Stimulated activated CD4-positive, alpha-beta T cell treated with anti-CD3 and anti-CD28 coated beads, Interleukin-4, amount 100 ng/mL, for 4 hours (primary cell): Measurements from ENCODE around the gene SORCS2.

Source experiments
- DNase-seq, 2 experiments: peaks; one replicate each; pipeline ENCODE4 v3.0.0-alpha.2; 2020

Gene SORCS2

DNA sequence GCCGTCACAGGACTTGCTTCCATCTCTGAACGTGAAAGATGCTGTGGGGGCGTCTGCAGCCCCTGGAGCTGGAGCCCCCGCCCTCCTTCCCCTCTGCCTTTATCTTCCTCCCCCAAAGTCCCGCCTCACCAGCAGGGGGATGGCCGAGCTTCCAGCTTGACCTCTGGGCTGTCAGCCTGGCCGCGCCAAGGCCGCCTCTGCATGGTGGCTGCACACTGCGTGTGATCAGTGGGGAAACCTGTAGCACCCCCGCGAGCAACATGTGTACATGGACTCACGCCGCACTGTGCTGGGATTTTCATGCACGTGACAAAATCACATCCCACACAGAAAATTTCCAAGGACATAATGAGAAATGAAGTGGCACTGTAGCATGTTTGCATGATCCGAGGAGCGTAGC lies 268.9 kb downstream of the SORCS2 start:
- DNase-seq = no peak

DNA sequence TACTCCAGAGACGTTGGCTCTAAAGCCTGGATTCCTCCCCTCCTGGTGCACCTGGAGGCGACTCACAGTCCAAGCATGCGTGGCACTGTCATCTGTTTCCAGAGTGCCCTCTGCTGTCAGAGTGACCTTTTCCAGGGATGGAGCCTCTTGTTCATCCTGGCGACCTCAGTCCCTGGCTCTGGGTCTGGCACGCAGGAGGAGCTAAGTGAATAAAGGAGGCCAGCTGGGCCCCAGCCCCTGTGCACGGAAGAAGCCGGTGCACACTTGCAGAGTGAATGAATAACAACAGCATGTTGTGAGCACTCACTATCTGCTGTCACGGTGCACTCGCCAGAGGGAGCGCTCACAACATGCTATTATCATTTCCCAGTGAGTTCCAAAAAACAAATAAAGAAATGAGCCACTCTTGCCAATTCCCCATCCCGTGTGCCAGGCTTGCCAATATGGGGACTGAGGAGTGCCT lies 270.2 kb downstream of the SORCS2 start:
- no peak for DNase-seq

- no peak for DNase-seq
These were observed 271.4 kb downstream of the SORCS2 start for GRCh38 chr4:7463566-7464258.

DNA sequence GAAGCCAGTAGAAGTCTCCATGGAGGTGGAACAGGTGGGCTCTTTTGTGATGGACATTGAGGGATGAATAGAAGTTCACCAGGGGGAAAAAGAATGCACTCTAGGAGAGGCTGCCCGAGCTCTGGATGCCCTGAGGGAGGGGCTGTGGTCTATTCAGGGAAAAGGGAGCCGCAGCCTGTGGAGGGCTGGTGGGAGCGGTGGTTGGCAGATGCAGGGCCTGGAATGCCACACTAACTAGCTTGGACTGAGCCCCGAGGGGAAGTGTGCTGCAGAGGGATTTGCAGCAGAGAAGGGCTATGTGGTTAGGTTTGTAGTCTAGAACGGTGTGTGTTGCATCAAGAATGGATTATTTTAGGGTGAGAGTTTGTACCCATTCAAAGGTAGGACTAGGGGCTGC lies 271.9 kb downstream of the SORCS2 start:
- DNase-seq = no peak

GRCh38 chr4:7465017-7465416 lies 272.7 kb downstream of the SORCS2 start:
- DNase-seq = no peak

GRCh38 chr4:7466215-7466614 lies 273.9 kb downstream of the SORCS2 start:
- DNase-seq = no peak

GRCh38 chr4:7466904-7467303 lies 274.6 kb downstream of the SORCS2 start:
- no peak for DNase-seq

DNA sequence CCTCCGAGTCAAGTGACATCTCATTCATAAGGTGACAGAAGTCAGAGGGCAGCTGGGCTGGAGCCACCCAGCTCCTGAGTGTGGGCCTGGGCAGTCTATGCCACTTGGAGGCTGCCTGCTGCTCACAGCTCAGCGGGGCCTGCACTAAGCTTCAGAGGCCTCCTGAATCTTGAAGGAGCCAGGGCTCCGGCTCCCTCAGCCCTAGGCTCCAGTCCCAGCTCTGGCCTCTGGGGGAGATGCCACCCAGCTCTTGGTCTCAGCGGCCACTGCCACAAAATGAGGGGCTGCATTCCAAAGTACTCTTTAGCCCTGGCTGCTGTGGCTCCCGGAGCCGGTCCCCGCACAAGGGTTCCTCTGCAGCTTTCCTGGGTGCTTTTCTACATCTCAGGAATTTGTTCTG lies 275.1 kb downstream of the SORCS2 start:
- no peak for DNase-seq

DNA sequence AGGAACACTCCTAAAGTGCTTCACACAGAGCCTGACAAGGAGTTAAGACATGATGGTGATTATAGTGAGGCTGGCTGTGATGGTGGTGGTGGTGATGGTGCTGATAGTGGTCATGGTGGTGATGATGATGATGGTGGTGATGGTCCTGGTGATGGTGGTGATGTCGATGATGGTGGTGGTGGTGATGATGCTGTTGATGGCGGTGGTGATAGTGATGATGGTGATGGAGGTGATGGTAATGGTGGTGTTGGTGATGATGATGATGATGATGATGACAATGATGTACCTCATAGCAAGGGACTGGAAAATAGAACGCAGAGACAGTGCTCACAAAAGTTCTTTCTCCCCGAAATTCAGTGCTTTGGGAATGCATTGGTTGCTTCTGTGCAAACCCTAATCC lies 276.7 kb downstream of the SORCS2 start:
- no peak for DNase-seq

- no peak for DNase-seq
These were observed 277.8 kb downstream of the SORCS2 start for GRCh38 chr4:7470111-7470510.

GRCh38 chr4:7470522-7471128 lies 278.3 kb downstream of the SORCS2 start:
- no peak for DNase-seq

- no peak for DNase-seq
These were observed 280.2 kb downstream of the SORCS2 start for GRCh38 chr4:7472442-7473013.

DNA sequence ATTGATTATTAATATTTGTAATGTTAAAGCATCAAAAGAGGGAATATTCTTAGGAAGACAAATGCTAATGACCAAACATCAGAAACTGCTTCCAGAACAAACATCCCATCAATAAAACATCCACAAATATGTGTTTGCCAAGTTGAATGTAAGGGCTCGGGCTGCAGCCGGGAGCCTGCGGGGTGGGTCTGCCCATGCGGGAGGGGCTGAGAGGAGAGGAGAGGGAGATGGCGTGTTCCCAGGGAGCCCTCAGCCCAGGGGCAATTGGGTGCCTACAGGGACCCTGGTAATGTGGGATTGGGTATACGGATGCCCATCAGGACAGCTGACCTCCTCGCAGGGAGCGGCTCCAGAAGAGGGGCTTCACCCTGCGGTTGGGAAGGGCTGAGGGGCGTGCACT lies 280.7 kb downstream of the SORCS2 start:
- DNase-seq = no peak

DNA sequence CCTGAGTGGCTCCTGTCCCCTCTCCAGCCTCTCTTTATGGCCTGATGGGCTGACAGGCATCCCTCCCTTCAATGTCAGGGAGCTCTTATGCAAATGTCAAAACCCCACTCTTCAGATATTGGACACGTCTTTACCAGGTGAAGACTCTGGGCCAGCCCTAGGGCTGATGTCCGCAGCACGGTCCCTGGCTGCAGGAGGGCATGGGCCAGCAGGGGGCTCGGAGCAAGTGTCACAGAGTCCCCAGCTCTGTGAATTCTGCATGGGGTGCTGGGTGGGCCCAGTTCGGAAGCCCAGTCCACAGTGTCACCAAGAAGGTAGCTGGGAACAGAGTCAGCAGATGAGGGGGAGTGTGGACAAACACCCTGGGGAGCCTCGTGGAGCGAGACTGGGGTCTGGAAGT lies 282.0 kb downstream of the SORCS2 start:
- DNase-seq = no peak

DNA sequence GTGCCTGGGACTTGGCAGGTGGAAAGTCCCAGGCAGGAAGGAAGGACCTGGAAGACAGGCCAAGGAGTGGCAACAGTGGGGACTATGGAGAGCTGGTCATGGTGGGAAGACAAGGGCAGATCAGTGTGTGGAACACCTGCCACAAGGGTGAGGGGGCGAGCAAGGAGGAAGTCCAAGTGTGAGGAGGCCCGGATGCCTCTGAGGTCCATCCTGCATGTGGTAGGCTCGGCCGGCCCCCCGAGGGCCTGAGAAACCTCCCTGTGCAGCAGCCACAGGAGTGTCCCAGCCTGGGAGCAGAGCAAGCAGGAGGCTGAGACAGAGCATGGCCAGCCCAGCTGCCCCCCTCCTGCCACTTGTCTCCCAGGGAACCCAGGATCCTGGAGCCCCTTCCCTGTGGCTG lies 282.9 kb downstream of the SORCS2 start:
- DNase-seq = no peak

DNA sequence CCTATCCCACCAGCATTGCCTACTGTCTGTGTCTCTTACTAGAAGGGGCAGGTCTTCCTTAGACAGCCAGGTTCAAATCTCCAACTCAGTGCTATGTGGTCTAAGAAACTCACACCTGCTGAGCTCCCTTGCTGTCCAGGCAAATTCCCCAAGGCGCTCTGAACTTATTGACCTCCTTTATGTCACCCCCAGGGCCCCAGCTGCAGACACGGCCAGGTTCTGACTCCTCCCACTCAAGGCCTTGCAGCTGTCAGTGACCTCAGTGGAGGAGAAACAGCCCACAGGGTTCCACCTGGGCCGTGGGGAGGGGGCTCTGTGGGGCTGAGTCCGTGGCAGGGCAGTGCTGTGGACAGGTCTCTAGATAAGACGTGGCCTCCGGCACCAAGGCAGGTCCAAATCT lies 284.5 kb downstream of the SORCS2 start:
- no peak for DNase-seq

DNA sequence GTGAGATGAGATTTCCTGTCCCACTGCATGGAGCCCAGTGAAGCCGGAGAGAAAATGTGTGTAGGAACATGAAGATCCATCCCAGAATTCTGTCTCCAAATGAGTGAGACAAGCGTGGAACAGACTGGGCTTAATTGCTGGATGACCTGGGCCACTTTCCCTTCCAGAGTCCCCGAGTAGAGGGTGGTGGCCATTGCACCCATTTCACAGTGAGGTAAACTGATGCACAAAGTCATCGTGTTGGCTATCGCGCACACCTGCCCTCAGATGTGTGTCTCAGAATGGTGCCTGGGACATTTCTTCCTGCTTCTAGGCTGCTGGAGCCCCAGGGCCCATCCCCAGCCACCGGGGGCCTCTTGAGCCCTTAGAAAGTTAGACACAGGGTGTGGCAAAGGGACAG lies 285.4 kb downstream of the SORCS2 start:
- no peak for DNase-seq

DNA sequence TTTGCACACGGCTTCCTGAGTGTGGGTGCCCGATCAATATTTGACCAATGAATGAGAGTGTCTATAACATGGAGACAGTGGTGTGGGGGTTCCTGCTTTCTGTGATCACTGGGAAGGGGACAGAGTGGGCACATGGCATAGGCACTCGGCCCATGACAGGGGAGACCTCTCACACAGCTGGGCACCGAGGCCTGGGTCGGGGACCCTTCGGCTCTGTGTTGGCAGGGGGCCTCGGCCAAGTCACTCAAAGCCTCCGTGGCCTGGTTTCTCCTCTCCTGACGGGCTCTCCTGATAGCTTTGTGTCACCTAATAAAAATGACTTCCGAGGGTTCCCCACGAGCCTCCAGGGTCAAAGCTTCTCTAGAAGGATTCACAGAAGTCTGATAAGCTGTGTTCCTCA lies 286.3 kb downstream of the SORCS2 start:
- no peak for DNase-seq

- no peak for DNase-seq
These were observed 288.1 kb downstream of the SORCS2 start for GRCh38 chr4:7480423-7480822.

- no peak for DNase-seq
These were observed 288.9 kb downstream of the SORCS2 start for GRCh38 chr4:7481227-7481626.

- no peak for DNase-seq
These were observed 292.8 kb downstream of the SORCS2 start for GRCh38 chr4:7485096-7485495.

GRCh38 chr4:7486101-7486500 lies 293.8 kb downstream of the SORCS2 start:
- no peak for DNase-seq

DNA sequence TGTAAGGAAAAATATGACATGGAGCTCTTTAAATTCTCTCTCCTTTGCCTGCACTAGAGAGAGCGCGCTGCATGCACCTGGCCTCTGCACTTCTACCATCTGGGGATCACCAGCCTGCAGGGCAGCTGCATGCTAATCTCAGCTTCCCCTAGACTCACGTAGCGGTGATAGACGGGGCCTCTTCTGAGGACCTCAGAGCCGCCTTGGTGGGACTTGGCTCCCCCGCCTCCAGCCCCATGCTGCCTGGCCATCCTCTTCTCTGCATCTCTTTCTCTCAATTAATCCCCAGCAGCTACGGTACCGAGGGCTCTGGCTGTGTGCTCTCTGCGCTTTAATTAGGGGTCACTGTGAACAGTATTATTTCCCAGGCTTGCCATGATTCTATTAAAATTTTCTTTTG lies 295.2 kb downstream of the SORCS2 start:
- no peak for DNase-seq

GRCh38 chr4:7487998-7488671 lies 295.8 kb downstream of the SORCS2 start:
- no peak for DNase-seq
